Thoracic aorta (tissue), 2 donors: ENCODE measurements around the gene HOXD4. TPM values are rescaled to one million over a fixed set of nuclear protein-coding genes. Genes with fewer than 3 reads are reported as not detected.

Source experiments
- ATAC-seq: fragments of 150-250 bp; one replicate; pipeline ENCODE4 v1.8.0; 2017; ENCODE audit warnings: low read depth; ENCODE audit not compliant: insufficient number of reproducible peaks, low FRiP score
- DNase-seq: peaks from one replicate; pipeline ENCODE4 v3.0.0-alpha.2; 2020; ENCODE audit warnings: low spot score
- H3K27ac ChIP-seq, 2 donors: fragments of 200-600 bp; sonication (generic); 1 replicate in 1 of 2; 2 replicates in 1 of 2; pipeline ENCODE4 v1.5.1; 2016; ENCODE audit warnings: mild to moderate bottlenecking in 2 of 2, moderate library complexity in 2 of 2
- H3K27me3 ChIP-seq: fragments of 200-600 bp; sonication (generic); replicated peaks from 2 replicates; pipeline ENCODE4 v1.6.0; 2016; ENCODE audit warnings: mild to moderate bottlenecking; ENCODE audit not compliant: insufficient read depth
- H3K36me3 ChIP-seq: fragments of 200-600 bp; sonication (generic); one replicate; pipeline ENCODE4 v1.5.1; 2016
- H3K4me1 ChIP-seq, 2 donors: fragments of 200-600 bp; sonication (generic); 1 replicate in 1 of 2; 2 replicates in 1 of 2; pipeline versions ENCODE4 v1.5.1 to v1.6.0; 2016; ENCODE audit warnings: low read depth in 2 of 2, mild to moderate bottlenecking in 1 of 2; ENCODE audit not compliant: control insufficient read depth in 1 of 2
- H3K4me3 ChIP-seq: fragments of 200-600 bp; sonication (generic); 2 replicates; pipeline ENCODE4 v1.5.1; 2016; ENCODE audit warnings: mild to moderate bottlenecking
- H3K9me3 ChIP-seq: fragments of 200-600 bp; sonication (generic); 2 replicates; pipeline ENCODE4 v1.5.1; 2016
- total RNA-seq, 2 donors: library from RNA; depleted of rRNA; stranded (reverse); fragments of >200 nt; gene quantifications; one replicate each; pipeline versions ENCODE4 v1.1.0 to v1.2.3, GENCODE V29; 2016
- TF ChIP-seq, protein P1 (sequence below): fragments of 200-600 bp; sonication (generic); IDR thresholded peaks from one replicate; pipeline ENCODE4 v1.5.1; 2019; ENCODE audit warnings: antibody characterized with exemption

HOXD4 gene
- total RNA-seq, 2 donors from 2014 or later: 4.8 to 9.3 TPM

DNA sequence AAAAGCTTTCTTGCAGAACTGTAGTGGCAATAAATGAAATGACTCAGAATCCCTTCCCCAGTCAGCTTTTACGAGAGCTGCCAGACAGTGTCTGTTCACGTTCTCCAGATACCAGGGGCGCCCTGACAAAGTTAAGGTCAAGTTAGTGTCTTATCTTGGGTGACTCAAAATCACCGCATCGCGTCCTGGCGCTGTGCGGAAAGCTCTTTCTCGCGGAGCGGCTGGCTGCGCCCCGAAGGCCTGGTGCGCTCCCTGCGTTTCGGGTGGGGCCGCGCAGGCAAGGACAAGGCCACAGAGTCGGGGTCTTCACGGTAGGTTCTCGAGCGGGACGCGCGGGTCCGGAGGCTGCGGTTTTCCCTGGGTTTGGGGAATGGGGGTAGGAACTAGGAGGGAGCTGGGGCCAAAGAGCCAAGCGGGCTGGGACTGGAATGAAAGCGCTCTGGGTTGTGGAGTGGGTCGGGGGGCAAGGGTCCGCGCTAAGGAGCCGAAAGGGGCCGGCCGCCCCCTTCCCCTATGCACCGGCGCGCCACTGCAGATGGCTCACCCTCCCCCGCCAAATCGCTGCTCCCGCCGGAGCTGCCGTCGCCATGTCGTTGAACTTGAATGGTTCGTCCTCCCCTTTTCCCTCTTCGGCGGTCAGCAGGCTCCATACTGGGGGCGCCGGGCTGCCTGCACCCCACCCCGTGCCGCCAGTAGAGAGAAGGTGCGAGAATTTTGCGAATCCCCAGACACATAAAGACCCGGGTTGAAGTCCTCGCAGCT, 46.9 kb upstream of the HOXD4 start:
- Histone ChIP-seq H3K4me3 (peak overlapping the region; percentile 18), H3K4me1 (peaks cover 12 to 25% of the 10 kb centered on the region in 2 donors), H3K9me3 (no peaks in the 10 kb centered on the region), H3K27ac (no peak overlapping the region), H3K36me3 (no peaks in the 10 kb centered on the region), H3K27me3 (peaks cover 50% of the 10 kb centered on the region)
- DNase-seq (no peak), ATAC-seq (no peak)
- TF ChIP-seq, protein P1, sequence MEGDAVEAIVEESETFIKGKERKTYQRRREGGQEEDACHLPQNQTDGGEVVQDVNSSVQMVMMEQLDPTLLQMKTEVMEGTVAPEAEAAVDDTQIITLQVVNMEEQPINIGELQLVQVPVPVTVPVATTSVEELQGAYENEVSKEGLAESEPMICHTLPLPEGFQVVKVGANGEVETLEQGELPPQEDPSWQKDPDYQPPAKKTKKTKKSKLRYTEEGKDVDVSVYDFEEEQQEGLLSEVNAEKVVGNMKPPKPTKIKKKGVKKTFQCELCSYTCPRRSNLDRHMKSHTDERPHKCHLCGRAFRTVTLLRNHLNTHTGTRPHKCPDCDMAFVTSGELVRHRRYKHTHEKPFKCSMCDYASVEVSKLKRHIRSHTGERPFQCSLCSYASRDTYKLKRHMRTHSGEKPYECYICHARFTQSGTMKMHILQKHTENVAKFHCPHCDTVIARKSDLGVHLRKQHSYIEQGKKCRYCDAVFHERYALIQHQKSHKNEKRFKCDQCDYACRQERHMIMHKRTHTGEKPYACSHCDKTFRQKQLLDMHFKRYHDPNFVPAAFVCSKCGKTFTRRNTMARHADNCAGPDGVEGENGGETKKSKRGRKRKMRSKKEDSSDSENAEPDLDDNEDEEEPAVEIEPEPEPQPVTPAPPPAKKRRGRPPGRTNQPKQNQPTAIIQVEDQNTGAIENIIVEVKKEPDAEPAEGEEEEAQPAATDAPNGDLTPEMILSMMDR: no peak

DNA sequence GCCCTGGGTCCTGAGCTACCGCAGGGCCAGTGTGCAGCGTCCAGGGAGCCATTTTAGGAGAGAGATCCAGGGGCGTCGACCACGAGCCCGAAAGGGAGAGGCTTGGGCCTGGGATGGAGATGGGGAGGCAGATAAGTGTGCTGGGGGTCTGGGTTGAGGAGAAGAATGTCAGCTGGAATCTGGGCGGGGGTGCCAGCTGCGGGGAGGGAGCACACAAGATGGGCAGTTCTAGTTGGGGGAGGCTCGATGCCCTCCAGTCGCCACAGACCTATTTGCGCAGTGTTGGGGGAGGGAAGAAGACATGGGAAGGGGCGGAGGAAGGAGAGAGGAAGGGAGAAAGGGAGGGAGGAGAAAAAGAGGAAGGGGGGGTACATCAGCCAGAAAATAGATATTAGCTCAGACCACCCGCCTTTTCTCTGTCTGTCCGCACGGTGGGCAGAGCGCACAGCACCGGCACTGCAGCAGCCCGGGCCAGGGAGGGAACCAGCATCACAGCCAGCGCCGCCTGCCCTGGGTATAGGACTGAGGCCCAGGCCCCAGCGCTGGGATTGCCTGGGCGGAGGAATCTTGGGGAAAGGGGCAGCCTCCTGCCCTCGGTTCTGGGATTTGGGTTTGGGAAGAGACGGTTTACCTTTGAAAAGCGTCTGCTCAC, 46.1 kb upstream of the HOXD4 start:
- no peaks in the 10 kb centered on the region for H3K36me3 ChIP-seq
- peaks cover 12 to 25% of the 10 kb centered on the region in 2 donors for H3K4me1 ChIP-seq
- no peak for ATAC-seq
- DNase-seq: no peak
- H3K27ac ChIP-seq: no peak overlapping the region
- TF ChIP-seq, protein P1: no peak
- no peaks in the 10 kb centered on the region for H3K9me3 ChIP-seq
- peak overlapping the region; percentile 18 for H3K4me3 ChIP-seq
- H3K27me3 ChIP-seq: peaks cover 52% of the 10 kb centered on the region

DNA sequence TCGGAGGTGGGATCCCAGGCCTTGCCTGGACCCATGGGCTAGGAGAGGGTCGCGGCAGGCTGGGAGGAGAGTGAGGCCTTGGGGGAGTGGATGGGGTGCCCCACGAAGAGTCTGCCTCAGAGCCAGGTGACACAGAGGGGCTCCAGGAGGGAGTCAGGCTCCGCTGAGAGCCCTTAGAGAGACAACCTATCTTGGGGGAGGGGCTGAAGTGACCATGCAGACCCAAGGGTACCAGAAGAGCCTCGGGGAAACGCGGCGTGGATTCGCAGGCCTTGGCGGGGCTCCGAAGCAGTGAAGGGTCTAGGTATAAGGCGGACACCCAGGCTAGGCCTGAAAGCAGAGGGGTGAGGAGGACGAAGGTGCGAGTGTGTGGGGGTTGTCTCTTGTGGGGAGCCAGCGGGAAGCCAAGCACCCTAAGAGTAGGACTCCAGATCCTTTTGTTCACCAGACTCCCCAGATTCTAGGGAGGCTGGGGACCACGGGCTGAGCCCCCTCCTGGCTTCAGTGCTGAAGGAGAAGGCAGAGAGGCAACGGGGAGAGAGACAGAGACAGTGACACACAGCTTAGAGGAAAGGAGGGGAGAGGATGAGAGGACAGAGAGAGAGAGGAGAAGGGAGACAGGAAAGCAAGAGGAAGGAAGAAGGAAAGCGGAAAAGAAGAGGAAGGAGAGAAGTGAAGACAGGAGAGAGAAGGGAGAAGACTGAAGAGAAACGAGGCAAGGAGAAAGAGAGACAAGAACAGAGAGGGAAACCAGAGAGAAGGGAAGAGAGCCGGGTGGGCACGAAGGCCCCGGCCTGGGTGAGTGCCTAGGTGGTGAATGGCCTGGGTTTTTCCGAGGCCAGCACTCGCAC, 45.4 kb upstream of the HOXD4 start:
- peak overlapping the region; percentile 64 for H3K4me3 ChIP-seq
- no peaks in the 10 kb centered on the region for H3K36me3 ChIP-seq
- no peak for DNase-seq
- peaks cover 12 to 25% of the 10 kb centered on the region in 2 donors for H3K4me1 ChIP-seq
- H3K9me3 ChIP-seq: no peaks in the 10 kb centered on the region
- TF ChIP-seq, protein P1: no peak
- no peak overlapping the region for H3K27ac ChIP-seq
- ATAC-seq: no peak
- H3K27me3 ChIP-seq: peaks cover 56% of the 10 kb centered on the region

DNA sequence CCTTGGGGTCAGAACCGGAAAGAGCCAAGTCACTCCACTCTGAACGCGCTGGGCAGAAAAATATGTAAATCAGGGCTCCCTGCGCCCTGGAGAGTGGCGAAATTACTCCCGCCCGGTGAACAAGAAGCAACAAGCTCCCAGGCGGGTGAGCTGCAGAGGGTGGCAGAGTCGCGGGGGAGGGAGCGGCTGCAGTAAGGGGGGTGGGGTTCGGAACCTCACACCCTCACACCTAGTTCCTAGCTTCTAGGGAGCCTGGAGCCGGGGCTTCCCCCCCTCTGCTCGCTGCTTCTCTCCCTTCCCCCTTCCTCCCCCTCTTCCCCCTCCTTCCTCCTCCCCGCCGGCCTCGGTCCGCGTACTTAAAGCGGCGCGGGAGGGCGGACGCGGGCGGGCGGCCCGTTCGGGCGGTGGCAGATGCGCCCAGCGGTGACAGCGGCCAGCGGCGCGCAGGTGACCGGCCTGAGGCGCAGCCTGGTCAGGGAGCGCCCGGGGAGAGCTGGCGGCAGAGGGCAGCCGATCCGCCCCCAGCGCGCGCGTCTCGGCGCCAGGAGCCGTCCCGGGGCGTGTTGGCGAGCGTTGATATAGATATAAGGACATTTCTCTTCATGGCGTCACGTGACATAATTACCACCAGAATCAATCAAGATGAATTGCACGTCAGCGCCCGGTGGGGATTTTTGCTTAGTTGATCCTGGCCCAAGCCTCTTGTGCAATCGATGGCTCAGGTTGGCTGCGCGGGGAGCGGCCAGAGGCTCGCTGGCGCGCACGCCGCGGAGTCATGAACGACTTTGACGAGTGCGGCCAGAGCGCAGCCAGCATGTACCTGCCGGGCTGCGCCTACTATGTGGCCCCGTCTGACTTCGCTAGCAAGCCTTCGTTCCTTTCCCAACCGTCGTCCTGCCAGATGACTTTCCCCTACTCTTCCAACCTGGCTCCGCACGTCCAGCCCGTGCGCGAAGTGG, 44.5 kb upstream of the HOXD4 start, which contains the start of gene HOXD11:
Gene HOXD11, plus strand, starts transcription at position 700 of the 959 bp plus-strand sequence. Its CDS starts 76 bp downstream, at position 776.
- H3K27me3 ChIP-seq: peaks cover 54% of the 10 kb centered on the region
- H3K36me3 ChIP-seq: no peaks in the 10 kb centered on the region
- ATAC-seq: no peak
- peak within 1 kb of the TSS; percentile 64 for H3K4me3 ChIP-seq
- peaks cover 12 to 25% of the 10 kb centered on the region in 2 donors for H3K4me1 ChIP-seq
- no peak within 1 kb of the TSS for H3K27ac ChIP-seq
- TF ChIP-seq, protein P1: no peak
- H3K9me3 ChIP-seq: no peaks in the 10 kb centered on the region
- DNase-seq: no peak
